ENCODE results near the gene PCNX2. TPM values are rescaled to one million over a fixed set of nuclear protein-coding genes. Genes with fewer than 3 reads are reported as not detected.

PCNX2 gene
- total RNA-seq, 1 donor from 2014 or later: 11.3 TPM

GRCh38 chr1:233340031-233340555 is 44.6 kb upstream of the PCNX2 start:
- H3K9me3 ChIP-seq: no peaks in the 10 kb centered on the region
- no peak overlapping the region for H3K27ac ChIP-seq
- TF ChIP-seq, protein P1, sequence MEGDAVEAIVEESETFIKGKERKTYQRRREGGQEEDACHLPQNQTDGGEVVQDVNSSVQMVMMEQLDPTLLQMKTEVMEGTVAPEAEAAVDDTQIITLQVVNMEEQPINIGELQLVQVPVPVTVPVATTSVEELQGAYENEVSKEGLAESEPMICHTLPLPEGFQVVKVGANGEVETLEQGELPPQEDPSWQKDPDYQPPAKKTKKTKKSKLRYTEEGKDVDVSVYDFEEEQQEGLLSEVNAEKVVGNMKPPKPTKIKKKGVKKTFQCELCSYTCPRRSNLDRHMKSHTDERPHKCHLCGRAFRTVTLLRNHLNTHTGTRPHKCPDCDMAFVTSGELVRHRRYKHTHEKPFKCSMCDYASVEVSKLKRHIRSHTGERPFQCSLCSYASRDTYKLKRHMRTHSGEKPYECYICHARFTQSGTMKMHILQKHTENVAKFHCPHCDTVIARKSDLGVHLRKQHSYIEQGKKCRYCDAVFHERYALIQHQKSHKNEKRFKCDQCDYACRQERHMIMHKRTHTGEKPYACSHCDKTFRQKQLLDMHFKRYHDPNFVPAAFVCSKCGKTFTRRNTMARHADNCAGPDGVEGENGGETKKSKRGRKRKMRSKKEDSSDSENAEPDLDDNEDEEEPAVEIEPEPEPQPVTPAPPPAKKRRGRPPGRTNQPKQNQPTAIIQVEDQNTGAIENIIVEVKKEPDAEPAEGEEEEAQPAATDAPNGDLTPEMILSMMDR (IDR thresholded peaks at IDR 0.05): no peak
- intact Hi-C loops (cut with DNase I): no loop called here
- no peaks in the 10 kb centered on the region for H3K36me3 ChIP-seq
- H3K4me1 ChIP-seq: no peaks in the 10 kb centered on the region
- H3K4me3 ChIP-seq: no peak overlapping the region
- ATAC-seq (no peak), DNase-seq (no peak)
- H3K27me3 ChIP-seq (ENCODE audit: low read depth): no peaks in the 10 kb centered on the region

GRCh38 chr1:233338102-233338501 is 42.6 kb upstream of the PCNX2 start:
- ATAC-seq: no peak
- intact Hi-C loops (cut with DNase I): no loop called here
- H3K4me3 ChIP-seq: no peak overlapping the region
- H3K27ac ChIP-seq: no peak overlapping the region
- no peaks in the 10 kb centered on the region for H3K27me3 ChIP-seq (ENCODE audit: low read depth)
- DNase-seq: no peak
- H3K36me3 ChIP-seq: no peaks in the 10 kb centered on the region
- TF ChIP-seq, protein P1 (IDR thresholded peaks at IDR 0.05): no peak
- no peaks in the 10 kb centered on the region for H3K4me1 ChIP-seq
- H3K9me3 ChIP-seq: no peaks in the 10 kb centered on the region

GRCh38 chr1:233337505-233337904 is 42.0 kb upstream of the PCNX2 start:
- no peak overlapping the region for H3K27ac ChIP-seq
- DNase-seq (no peak), ATAC-seq (no peak)
- H3K36me3 ChIP-seq: no peaks in the 10 kb centered on the region
- H3K4me1 ChIP-seq: no peaks in the 10 kb centered on the region
- H3K4me3 ChIP-seq: no peak overlapping the region
- no peaks in the 10 kb centered on the region for H3K27me3 ChIP-seq (ENCODE audit: low read depth)
- H3K9me3 ChIP-seq: no peaks in the 10 kb centered on the region
- TF ChIP-seq, protein P1 (IDR thresholded peaks at IDR 0.05): no peak
- intact Hi-C loops (cut with DNase I): no loop called here

- TF ChIP-seq, protein P1 (IDR thresholded peaks at IDR 0.05): no peak
- no peaks in the 10 kb centered on the region for H3K4me1 ChIP-seq
These were observed 41.3 kb upstream of the PCNX2 start for GRCh38 chr1:233336554-233337456.

DNA sequence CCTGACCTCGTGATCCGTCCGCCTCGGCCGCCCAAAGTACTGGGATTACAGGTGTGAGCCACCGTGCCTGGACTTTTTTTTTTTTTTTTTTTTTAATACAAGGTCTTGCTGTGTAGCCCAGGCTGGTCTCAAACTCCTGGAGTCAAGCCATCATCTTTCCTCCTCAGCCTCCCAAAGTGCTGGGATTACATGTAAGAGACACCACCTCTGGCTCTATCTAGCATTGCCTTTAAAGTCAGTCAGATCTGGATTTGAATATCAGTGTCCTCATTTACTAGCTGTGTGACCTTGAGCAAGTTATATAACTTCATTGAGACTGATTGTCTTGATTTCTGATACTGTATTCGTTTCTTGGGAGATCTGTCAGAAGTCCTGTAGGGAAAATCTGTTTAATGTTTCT is 38.6 kb upstream of the PCNX2 start:
- Histone ChIP-seq H3K9me3 (no peaks in the 10 kb centered on the region), H3K27me3 (ENCODE audit: low read depth) (no peaks in the 10 kb centered on the region), H3K27ac (no peak overlapping the region), H3K36me3 (no peaks in the 10 kb centered on the region), H3K4me1 (peaks cover under 1% of the 10 kb centered on the region), H3K4me3 (no peak overlapping the region)
- intact Hi-C loops (cut with DNase I): no loop called here
- DNase-seq: no peak
- ATAC-seq: no peak
- TF ChIP-seq, protein P1 (IDR thresholded peaks at IDR 0.05): no peak

More at GRCh38 chr1:233336554-233337456, 41.3 kb upstream of the PCNX2 start:
- H3K27me3 ChIP-seq (ENCODE audit: low read depth): no peaks in the 10 kb centered on the region
- H3K36me3 ChIP-seq: no peaks in the 10 kb centered on the region
- intact Hi-C loops (cut with DNase I): no loop called here
- ATAC-seq (no peak), DNase-seq (no peak)
- no peak overlapping the region for H3K27ac ChIP-seq
- H3K4me3 ChIP-seq: no peak overlapping the region
- H3K9me3 ChIP-seq: no peaks in the 10 kb centered on the region
